Endodermal cell (in vitro differentiated cells): Measurements from ENCODE around the gene ANGPTL2. TPM values are rescaled to one million over a fixed set of nuclear protein-coding genes. Genes with fewer than 3 reads are reported as not detected.
A peak's percentile ranks its signal among the peaks of the same experiment; 100 is the strongest.

Experiments used
- DNase-seq: peaks from one replicate; pipeline ENCODE4 v3.0.0-alpha.2; 2017
- H3K27ac ChIP-seq: 2 replicates; pipeline ENCODE4 v1.5.1; 2013; ENCODE audit warnings: mild to moderate bottlenecking, low read depth, low read length, moderate library complexity
- H3K27me3 ChIP-seq: 2 replicates; pipeline ENCODE4 v1.6.1; 2013; ENCODE audit warnings: mild to moderate bottlenecking, low read length, moderate library complexity; ENCODE audit not compliant: insufficient read depth, control insufficient read depth, poor library complexity, severe bottlenecking
- H3K36me3 ChIP-seq: 2 replicates; pipeline ENCODE4 v1.7.0; 2013; ENCODE audit warnings: mild to moderate bottlenecking, low read length, moderate library complexity; ENCODE audit not compliant: control insufficient read depth, insufficient read depth
- H3K4me1 ChIP-seq: one replicate; pipeline ENCODE4 v1.7.0; 2013; ENCODE audit warnings: low read length; ENCODE audit not compliant: control insufficient read depth, insufficient read depth
- H3K4me3 ChIP-seq: 2 replicates; pipeline ENCODE4 v1.5.1; 2013; ENCODE audit warnings: mild to moderate bottlenecking, low read length, moderate library complexity
- H3K9ac ChIP-seq: 2 replicates; pipeline ENCODE4 v1.6.1; 2013; ENCODE audit warnings: mild to moderate bottlenecking, low read length, moderate library complexity; ENCODE audit not compliant: poor library complexity, severe bottlenecking; ENCODE audit errors: extremely low read depth
- H3K9me3 ChIP-seq: 2 replicates; pipeline ENCODE4 v1.6.1; 2013; ENCODE audit warnings: mild to moderate bottlenecking, low read length, moderate library complexity; ENCODE audit not compliant: control insufficient read depth
- H3K27ac Mint-ChIP-seq: 2 replicates; pipeline ENCODE4 v1.8.0; 2020; ENCODE audit warnings: mixed read lengths
- H3K27me3 Mint-ChIP-seq: 2 replicates; pipeline ENCODE4 v1.8.0; 2021; ENCODE audit warnings: mild to moderate bottlenecking, mixed read lengths; ENCODE audit not compliant: insufficient read depth
- H3K36me3 Mint-ChIP-seq: 2 replicates; pipeline ENCODE4 v1.8.0; 2020; ENCODE audit warnings: low read depth, mixed read lengths
- H3K4me1 Mint-ChIP-seq: 2 replicates; pipeline ENCODE4 v1.8.0; 2020; ENCODE audit warnings: mixed read lengths
- H3K4me3 Mint-ChIP-seq: 2 replicates; pipeline ENCODE4 v1.8.0; 2020; ENCODE audit warnings: mild to moderate bottlenecking, moderate library complexity, mixed read lengths
- H3K9me3 Mint-ChIP-seq: 2 replicates; pipeline ENCODE4 v1.8.0; 2020; ENCODE audit warnings: mild to moderate bottlenecking, mixed read lengths
- CTCF ChIP-seq: fragments of 200-600 bp; sonication (generic); conservative IDR thresholded peaks from 2 replicates; pipeline ENCODE4 v1.5.0; 2021; ENCODE audit warnings: antibody characterized with exemption, mild to moderate bottlenecking
- WGBS, 2 experiments: methylation state at CpG; one replicate each; pipeline versions ENCODE4 v1.1.5 to v1.1.7; 2013; ENCODE audit warnings: missing lambda C conversion rate in 2 of 2, mixed read lengths in 1 of 2; ENCODE audit not compliant: insufficient coverage in 1 of 2, insufficient read length in 1 of 2; 5-methylcytosine and 5-hydroxymethylcytosine counted together
- total RNA-seq, 2 donors: library from RNA; stranded (reverse); fragmentation: NEBNext Ultra II Directional in 1 of 2; extraction: Animal tissue kit (Norgen Biotek cat#: 25700) in 1 of 2; gene quantifications; 2 replicates in 1 of 2; 3 replicates in 1 of 2; pipeline ENCODE4 v1.2.1, GENCODE V29; 2021

The ANGPTL2 gene
- total RNA-seq, 2 donors from 2014 or later = 14.8 to 17.1 TPM

DNA sequence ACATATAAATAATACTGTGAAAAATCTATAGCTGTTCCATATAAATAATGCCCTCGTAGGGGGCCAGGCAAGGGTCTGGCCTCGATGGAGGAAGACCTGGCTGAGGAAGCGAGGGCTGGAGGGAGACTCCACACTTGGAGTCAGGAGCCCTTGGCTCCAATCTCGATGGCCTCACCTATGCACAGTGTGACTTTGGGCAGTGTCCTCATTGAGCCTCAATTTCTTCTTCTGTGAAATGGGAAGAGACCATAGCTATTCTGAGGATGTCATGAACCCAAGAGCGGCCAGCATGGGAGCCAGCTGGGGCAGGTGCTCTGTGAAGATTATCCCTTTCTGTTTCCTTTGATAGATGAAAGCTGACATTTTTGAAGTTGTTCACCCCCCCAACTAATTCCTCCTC lies 24.8 kb downstream of the ANGPTL2 start:
- DNase-seq = no peak
- Mint-ChIP-seq H3K4me3 (no peak overlapping the region), H3K4me1 (no peaks in the 10 kb centered on the region), H3K9me3 (no peaks in the 10 kb centered on the region), H3K27ac (no peak overlapping the region), H3K36me3 (peaks cover 11% of the 10 kb centered on the region), H3K27me3 (no peaks in the 10 kb centered on the region)
- Histone ChIP-seq H3K36me3 (no peaks in the 10 kb centered on the region), H3K4me3 (no peak overlapping the region), H3K9me3 (no peaks in the 10 kb centered on the region), H3K27ac (no peak overlapping the region), H3K9ac (no peak overlapping the region), H3K27me3 (no peaks in the 10 kb centered on the region), H3K4me1 (no peaks in the 10 kb centered on the region)
- TF ChIP-seq CTCF = no peak
- whole genome bisulfite sequencing, 2 experiments = 79 to 94% methylated on average over 3 to 5 of the region's 5 CpGs

- no peaks in the 10 kb centered on the region for H3K27me3 Mint-ChIP-seq
- no peak overlapping the region for H3K4me3 ChIP-seq
- H3K36me3 ChIP-seq = no peaks in the 10 kb centered on the region
- H3K4me1 Mint-ChIP-seq = no peaks in the 10 kb centered on the region
- no peak overlapping the region for H3K27ac Mint-ChIP-seq
- no peaks in the 10 kb centered on the region for H3K9me3 ChIP-seq
- TF ChIP-seq CTCF = no peak
- no peaks in the 10 kb centered on the region for H3K9me3 Mint-ChIP-seq
- WGBS, 2 experiments = 90 to 94% methylated on average over 7 to 13 of the region's 13 CpGs
- peak; percentile 39 for DNase-seq
- H3K9ac ChIP-seq = no peak overlapping the region
- H3K27ac ChIP-seq = no peak overlapping the region
- H3K36me3 Mint-ChIP-seq = peaks cover 17% of the 10 kb centered on the region
- no peak overlapping the region for H3K4me3 Mint-ChIP-seq
- no peaks in the 10 kb centered on the region for H3K4me1 ChIP-seq
- no peaks in the 10 kb centered on the region for H3K27me3 ChIP-seq
Observed at GRCh38 chr9:127096208-127096607, 26.2 kb downstream of the ANGPTL2 start.

GRCh38 chr9:127095411-127095810 lies 27.0 kb downstream of the ANGPTL2 start:
- TF ChIP-seq CTCF = no peak
- Histone ChIP-seq H3K9me3 (no peaks in the 10 kb centered on the region), H3K4me3 (no peak overlapping the region), H3K4me1 (no peaks in the 10 kb centered on the region), H3K9ac (no peak overlapping the region), H3K27ac (no peak overlapping the region), H3K27me3 (no peaks in the 10 kb centered on the region), H3K36me3 (no peaks in the 10 kb centered on the region)
- WGBS, 2 experiments = 95% methylated on average over 5 of the region's 5 CpGs; no CpG with 5 or more reads in 1 of the 2 experiments
- H3K4me3 Mint-ChIP-seq = no peak overlapping the region
- peak; percentile 23 for DNase-seq
- no peak overlapping the region for H3K27ac Mint-ChIP-seq
- no peaks in the 10 kb centered on the region for H3K27me3 Mint-ChIP-seq
- H3K4me1 Mint-ChIP-seq = no peaks in the 10 kb centered on the region
- no peaks in the 10 kb centered on the region for H3K9me3 Mint-ChIP-seq
- H3K36me3 Mint-ChIP-seq = peaks cover 17% of the 10 kb centered on the region
